ENCODE results near the gene PDGFC.

DNA sequence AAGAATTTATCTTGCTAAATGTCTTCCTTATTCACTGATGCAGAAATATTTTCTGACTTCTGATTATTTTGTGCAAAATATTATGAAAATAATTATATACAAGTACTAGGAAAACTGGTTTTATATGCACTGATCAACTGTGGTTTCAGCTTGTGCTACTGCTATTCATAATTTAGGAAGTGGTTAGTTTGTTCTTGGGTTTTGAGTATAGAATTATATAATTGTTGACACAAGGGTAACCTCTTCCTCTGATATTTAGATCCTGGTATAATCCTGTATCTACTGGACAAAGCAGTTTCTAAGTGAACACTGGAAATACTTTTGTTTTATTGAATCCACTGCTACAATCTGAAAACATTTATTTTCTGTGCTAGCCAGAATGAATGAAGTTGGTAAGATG is 182.8 kb downstream of the PDGFC start:
- TF ChIP-seq EZH2phosphoT487 (IDR thresholded peaks at IDR 0.05; ENCODE audit: borderline replicate concordance) (no peak), POLR2AphosphoS5 (IDR thresholded peaks at IDR 0.05; ENCODE audit: low read depth, low read length) (no peak), RAD21 (IDR thresholded peaks at IDR 0.05; ENCODE audit: low read depth) (no peak), CTCF (IDR thresholded peaks at IDR 0.05 in 2 of 3, conservative IDR thresholded peaks at IDR 0.05 in 1 of 3; ENCODE audit: borderline replicate concordance in 1 of 3, insufficient read depth in 1 of 3, low read depth in 2 of 3, low read length in 2 of 3) (no peak), YY1 (IDR thresholded peaks at IDR 0.05; ENCODE audit: extremely low read depth, insufficient replicate concordance, low read depth, low read length) (no peak), POLR2A (IDR thresholded peaks at IDR 0.05; ENCODE audit: borderline replicate concordance, extremely low read depth, insufficient read depth, insufficient read length) (no peak), CEBPB (IDR thresholded peaks at IDR 0.05; ENCODE audit: low read depth) (no peak), MAX (IDR thresholded peaks at IDR 0.05) (no peak), SP1 (IDR thresholded peaks at IDR 0.05; ENCODE audit: low read depth) (no peak)
